GM10248 (cell line): Measurements from ENCODE around the gene CAMKK1.
"Not testable (repeated sequence)": the region's sequence is repeated elsewhere in the genome, so short reads cannot be mapped to it uniquely, and the experiment has no call there.

ENCODE experiments used
- CTCF ChIA-PET: fragments of 300-600 bp; sonication (Branson Sonifier 250); formaldehyde crosslinking; extraction: SDS; loops from one replicate; lab custom pipeline; 2021; ENCODE audit warnings: antibody characterized with exemption; lab: Yijun Ruan, JAX
- POLR2A ChIA-PET: fragments of 350-650 bp; sonication (Branson Sonifier 250); formaldehyde crosslinking; extraction: SDS; loops from one replicate; lab custom pipeline; 2020; ENCODE audit warnings: antibody characterized with exemption; lab: Yijun Ruan, JAX
- DNase-seq: peaks from one replicate; pipeline ENCODE4 v3.0.0; 2012; ENCODE audit errors: extremely low spot score
- TF ChIP-seq, protein P1 (sequence below): IDR thresholded peaks from 2 replicates; pipeline ENCODE4 v1.5.1; 2012; ENCODE audit warnings: mild to moderate bottlenecking, low read depth; ENCODE audit errors: extremely low read depth, missing control alignments, control extremely low read depth

The CAMKK1 gene

DNA sequence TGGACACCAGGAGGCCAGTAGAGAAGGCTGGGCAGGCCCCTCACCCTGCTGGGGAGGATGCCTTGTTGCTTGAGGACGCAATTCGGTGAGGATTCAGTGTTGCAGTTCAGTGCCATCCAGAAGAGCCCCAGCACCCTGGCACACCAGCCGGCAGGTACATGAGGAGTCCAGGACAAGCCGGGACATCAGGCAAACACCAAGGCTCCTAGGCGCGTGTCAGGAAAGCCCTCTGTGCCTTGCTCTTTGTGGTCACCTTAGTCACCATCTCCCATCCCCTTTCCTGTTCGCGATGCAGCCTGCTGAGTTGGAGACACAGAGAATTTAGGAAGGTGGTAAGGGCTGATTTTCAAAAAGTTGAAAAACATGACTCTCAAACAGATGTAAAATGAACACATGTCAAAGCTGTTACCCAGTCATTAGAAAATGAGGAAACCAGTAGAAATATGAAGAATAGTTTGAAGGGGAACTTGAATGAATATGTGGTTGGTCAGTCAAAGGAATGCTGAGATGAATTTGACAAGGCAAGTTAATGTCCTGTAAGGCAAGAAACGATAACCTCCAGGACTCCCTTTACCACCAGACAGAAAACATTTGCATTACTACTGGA lies 44.5 kb downstream of the CAMKK1 start:
- ChIA-PET POLR2A (no interaction called here), CTCF (interaction anchor here (6.4 to 6.9 kb wide), 3 partner anchors 12 to 111 kb away, joined by 61 to 107 read pairs (median 73); no protein-coding TSS in a partner anchor)
- no peak for DNase-seq
- TF ChIP-seq, protein P1, sequence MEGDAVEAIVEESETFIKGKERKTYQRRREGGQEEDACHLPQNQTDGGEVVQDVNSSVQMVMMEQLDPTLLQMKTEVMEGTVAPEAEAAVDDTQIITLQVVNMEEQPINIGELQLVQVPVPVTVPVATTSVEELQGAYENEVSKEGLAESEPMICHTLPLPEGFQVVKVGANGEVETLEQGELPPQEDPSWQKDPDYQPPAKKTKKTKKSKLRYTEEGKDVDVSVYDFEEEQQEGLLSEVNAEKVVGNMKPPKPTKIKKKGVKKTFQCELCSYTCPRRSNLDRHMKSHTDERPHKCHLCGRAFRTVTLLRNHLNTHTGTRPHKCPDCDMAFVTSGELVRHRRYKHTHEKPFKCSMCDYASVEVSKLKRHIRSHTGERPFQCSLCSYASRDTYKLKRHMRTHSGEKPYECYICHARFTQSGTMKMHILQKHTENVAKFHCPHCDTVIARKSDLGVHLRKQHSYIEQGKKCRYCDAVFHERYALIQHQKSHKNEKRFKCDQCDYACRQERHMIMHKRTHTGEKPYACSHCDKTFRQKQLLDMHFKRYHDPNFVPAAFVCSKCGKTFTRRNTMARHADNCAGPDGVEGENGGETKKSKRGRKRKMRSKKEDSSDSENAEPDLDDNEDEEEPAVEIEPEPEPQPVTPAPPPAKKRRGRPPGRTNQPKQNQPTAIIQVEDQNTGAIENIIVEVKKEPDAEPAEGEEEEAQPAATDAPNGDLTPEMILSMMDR = no peak

DNA sequence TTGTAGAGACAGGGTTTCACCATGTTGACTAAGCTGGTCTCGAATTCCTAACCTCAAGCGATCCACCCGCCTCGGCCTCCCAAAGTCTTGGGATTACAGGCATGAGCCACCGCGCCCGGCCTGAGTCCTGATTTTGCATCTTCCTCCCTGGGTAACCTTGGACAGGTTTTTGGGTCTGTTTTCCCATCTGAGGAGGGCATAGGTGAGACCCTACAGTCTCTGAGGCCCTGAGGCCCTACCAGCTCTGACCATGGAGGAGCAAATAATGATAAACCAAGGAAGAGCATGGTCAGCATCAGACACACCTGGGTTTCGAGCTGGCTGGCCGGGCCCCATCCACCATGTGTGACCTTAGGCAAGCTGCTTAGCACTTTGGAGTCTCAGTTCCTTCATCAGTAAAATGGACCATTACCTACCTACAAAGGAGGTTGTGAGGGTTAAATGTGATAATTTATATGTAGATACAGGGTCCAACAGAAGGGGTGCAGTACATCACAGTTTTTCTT lies 45.6 kb downstream of the CAMKK1 start:
- no peak for DNase-seq
- ChIA-PET POLR2A (interaction anchor here (0.7 kb wide), 1 partner anchor 177 kb away, joined by 3 read pairs; no protein-coding TSS in a partner anchor), CTCF (interaction anchor here (0.8 to 6.9 kb wide), 14 partner anchors 12 to 514 kb away, joined by 3 to 107 read pairs (median 4); partner anchors contain the start of genes CTNS and SHPK)
- TF ChIP-seq, protein P1 = no peak

DNA sequence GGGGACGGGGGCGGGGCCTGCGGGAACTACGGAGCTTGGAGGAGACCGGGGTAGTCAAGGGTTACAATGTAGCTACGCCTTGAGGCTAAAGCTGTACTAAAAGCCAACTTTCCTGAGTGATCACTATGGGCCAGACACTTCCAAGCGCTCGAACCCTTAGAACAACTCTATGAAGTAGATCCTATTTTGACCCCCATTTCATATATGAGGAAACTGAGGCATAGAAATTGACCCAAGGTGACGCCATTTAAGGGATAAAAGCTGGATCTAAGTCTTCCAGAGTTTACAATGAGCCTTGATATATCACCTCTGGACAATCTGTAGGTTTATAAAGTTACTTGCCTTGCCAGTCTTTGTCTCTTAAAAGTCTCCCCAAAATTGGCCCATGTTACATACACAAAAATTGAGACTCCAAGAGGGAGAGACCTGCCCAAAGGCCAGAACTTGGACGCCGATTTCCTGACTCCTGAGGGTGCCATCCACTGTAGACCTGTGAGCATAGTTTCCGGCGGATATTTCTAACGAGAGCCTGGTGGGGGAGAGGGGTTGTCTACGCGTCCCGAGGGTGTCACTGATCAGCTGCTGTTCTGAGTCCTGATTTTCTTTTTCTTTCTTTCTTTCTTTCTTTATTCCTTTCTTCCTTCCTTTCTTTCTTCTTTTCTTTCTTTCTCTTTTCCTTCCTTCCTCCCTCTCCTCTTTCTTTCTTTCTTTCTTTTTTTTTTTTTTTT lies 46.3 kb downstream of the CAMKK1 start:
- ChIA-PET POLR2A (interaction anchor here (0.7 to 1.5 kb wide), 5 partner anchors 11 to 210 kb away, joined by 3 to 6 read pairs (median 3); partner anchors contain the start of genes CTNS and SHPK), CTCF (interaction anchor here (0.6 to 6.9 kb wide), 37 partner anchors 9 to 228 kb away, joined by 3 to 107 read pairs (median 5); partner anchors contain the start of genes CAMKK1, CTNS, EMC6 and SHPK)
- TF ChIP-seq, protein P1 = no peak
- DNase-seq = no peak

DNA sequence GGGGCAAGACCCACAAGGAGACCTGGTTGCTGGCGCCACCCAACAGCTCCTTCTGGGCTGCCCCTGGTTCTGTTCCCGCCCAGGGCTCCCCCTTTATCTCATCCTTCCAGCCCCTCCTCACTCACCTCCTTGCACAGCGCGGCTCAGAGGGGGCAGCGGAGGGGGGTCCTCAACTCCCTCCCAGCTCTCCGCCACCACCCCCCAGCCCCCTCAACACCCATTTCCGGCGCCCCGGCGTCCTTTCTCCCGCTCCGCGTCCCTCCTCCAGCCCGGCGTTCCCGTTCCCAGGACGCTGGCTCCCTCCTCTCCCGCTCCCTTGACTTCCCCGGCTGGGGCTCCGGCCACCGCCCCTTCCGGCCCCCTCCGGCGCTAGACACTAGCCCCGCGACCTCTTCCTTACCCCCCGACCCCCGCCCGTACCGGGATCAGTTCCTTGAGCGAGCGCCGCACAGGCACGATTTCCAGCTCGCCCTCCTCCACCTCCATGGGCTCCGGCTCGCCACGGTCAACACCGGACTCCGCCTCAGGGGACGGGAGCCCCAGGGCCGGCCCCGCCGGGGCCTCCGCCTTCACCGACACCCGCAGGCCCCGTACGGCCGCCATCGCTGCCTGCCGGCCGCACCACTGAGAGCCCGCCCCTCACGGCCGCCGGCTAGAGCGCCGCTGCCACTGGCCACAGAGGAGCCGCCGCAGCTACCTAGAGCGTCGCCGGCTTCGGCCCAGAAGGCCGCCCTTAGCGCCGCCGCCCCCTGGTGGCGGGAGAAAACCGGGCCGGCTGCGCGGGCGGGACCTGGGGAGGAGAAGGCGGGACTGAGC lies 47.0 kb downstream of the CAMKK1 start, which contains the start of gene NCBP3:
Gene NCBP3 (minus strand): TSS at position 626 of the 816 bp plus-strand sequence. CDS start 23 bp downstream, at position 603.
- DNase-seq = peak; percentile 98
- TF ChIP-seq, protein P1 = peak; percentile 94
- ChIA-PET POLR2A (interaction anchor here (0.7 to 1.5 kb wide), 4 partner anchors 12 to 210 kb away, joined by 3 to 6 read pairs (median 4); partner anchors contain the start of genes CTNS and SHPK), CTCF (interaction anchor here (0.6 to 6.9 kb wide), 42 partner anchors 8 to 1463 kb away, joined by 3 to 107 read pairs (median 5); partner anchors contain the start of genes CAMKK1, CTNS, EMC6 and SHPK)

DNA sequence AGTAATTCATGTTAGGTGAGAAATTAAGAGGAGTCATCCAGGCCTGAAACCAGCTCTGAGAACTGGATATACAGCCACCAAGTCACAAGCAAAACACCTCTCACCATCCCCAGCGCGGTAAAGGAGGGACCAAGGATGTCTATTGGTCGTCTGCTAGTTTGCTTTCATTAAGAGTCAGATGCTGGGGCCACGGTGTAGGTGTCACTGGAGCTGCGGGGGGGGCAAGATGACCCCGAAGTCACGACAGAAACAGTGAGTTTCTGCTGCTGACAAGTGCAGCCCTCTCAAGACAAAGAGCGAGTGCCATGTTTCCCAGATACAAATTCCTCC lies 47.6 kb downstream of the CAMKK1 start:
- POLR2A ChIA-PET = interaction anchor here (0.6 to 1.5 kb wide), 3 partner anchors 12 to 209 kb away, joined by 3 to 6 read pairs (median 3); partner anchors contain the start of genes CTNS and SHPK
- DNase-seq = peak; percentile 69
- CTCF ChIA-PET = interaction anchor here (0.8 to 6.9 kb wide), 19 partner anchors 7 to 1463 kb away, joined by 3 to 107 read pairs (median 9); partner anchors contain the start of gene CAMKK1
- TF ChIP-seq, protein P1 = no peak

DNA sequence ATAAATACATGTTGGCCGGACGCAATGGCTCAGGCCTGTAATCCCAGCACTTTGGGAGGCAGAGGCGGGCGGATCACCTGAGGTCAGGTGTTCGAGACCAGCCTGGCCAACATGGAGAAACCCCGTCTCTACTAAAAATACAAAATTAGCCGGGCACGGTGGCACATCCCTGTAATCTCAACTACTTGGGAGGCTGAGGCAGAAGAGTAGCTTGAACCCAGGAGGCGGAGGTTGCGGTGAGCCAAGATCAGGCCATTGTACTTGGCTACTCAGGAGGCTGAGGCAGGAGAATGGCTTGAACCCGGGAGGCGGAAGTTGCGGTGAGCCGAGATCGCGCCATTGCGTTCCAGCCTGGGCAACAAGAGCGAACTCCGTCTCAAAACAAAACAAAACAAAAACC lies 48.3 kb downstream of the CAMKK1 start:
- CTCF ChIA-PET = interaction anchor here (0.9 to 6.9 kb wide), 19 partner anchors 9 to 229 kb away, joined by 3 to 107 read pairs (median 7); no protein-coding TSS in a partner anchor
- DNase-seq, POLR2A ChIA-PET: not testable (repeated sequence)
